T-helper 9 cell (primary cell): ENCODE results near the gene NFIA.

ENCODE experiments used
- DNase-seq: peaks from one replicate; pipeline ENCODE4 v3.0.0-alpha.2; 2020

The NFIA gene

GRCh38 chr1:61378494-61379180 lies 296.3 kb downstream of the NFIA start:
- DNase-seq = no peak

GRCh38 chr1:61379693-61380092 lies 297.3 kb downstream of the NFIA start:
- no peak for DNase-seq

DNA sequence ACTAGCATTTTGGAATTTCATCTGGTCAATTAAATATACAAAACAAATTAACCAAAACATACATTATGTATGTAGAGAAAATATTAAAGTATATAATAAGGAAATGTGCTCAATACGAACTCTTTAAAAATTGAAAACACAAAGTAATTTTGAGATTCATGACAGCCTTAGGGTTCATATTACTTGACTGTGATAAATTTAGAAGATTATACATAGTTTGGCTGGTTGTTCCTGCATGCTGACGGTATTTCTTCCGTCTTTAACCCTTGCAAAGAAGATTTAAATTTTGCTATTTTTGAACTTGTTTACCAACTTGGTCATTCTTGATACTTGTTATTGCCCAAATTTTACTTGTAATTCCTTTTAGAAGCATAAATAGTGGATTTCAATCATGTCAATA lies 298.2 kb downstream of the NFIA start:
- DNase-seq = no peak

DNA sequence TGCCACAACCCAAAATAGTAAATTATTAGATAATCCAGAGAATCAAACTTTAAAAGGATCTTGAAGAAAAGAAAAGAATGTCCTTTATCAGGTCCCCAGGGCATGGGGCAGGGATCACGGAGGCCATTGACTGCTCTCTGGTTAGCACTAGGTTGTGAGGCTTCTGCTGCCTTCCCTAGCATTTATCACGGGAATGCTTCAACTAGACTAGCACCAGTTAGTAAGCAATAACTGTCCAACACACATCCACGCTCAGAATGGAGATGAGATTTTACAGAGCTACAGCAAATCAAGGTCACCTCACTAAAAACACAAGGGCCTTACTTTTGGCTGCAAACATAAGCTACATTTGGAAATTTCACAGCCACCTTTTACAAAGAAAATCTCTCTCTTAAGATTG lies 304.0 kb downstream of the NFIA start:
- DNase-seq = no peak

DNA sequence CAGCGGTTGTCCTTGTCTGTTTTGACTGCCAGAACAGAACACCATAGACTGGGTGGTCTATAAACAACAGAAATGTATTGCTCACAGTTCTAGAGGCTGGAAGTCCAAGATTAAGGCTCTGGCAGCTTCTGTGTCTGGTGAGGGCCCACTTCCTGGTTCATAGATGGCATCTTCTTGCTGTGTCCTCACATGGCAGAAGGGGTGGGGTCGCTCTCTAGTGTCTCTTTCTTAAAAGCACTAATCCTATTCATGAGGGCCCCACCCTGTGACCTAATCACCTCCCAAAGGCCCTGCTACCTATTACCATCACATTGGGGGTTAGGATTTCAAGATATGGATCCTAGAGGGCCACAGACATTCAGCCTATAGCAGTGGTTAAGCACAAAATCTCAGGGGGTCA lies 304.4 kb downstream of the NFIA start:
- no peak for DNase-seq

DNA sequence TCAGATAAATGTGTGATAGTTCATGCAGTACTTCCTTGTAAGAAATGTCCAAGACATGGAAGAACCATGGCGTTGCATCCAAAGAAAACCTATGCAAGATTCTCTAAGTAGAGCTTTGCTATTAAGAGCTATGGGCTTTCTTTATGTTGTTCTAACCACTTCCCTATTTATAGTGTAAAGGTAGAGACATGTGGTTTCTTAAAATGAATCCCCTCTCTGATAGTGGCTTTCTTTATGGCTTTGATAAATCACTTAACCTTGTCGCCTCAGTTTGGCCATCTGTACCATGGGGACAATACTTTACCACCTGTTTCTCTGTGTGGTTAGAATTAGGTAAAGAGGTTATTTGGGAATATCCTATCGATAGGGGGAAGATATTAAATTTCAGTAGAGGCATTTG lies 305.5 kb downstream of the NFIA start:
- DNase-seq = no peak

GRCh38 chr1:61388566-61388965 lies 306.2 kb downstream of the NFIA start:
- DNase-seq = no peak

- no peak for DNase-seq
Observed at GRCh38 chr1:61389194-61389925, 307.0 kb downstream of the NFIA start.

DNA sequence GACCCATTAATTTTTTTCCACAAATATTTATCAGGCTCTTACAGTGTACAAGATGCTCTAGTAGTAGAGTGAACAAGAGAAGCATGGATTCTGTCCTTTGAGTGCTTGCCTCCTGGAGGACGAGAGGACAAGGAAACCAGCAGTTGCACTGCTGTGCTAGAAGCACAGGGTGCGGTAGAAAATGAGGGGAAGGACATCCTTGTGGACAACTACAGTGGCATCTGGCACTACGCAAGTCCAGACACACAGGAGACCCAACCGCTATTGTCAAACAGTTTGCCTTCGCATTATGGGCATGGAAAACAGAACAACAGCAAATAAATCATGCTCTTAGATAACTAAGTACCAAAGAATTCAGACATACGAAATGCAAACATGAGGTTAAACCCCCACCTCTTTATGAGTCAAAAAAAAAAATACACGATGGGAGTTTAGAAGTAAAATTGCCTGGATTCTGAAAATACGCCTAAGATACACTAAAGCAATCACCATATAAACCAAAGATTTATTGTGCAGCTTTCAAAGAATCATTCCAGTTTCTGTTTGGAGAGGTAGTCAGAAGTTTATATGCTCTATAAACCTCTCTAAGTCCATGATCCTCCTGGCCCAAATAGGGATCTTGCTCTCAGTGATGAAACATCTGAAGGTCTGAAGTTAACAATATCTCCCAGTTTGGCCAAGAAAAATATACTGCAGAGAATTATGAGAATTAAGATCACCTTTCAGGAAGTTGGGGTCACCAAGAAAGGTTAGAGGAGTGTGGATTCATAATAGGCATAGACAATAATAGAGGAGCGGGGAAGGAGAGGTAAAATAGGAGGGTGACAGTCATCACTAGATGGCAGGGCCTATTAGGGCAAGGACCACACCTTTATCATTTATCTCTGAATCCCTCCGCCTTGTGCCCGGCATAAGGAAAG lies 307.8 kb downstream of the NFIA start:
- no peak for DNase-seq

DNA sequence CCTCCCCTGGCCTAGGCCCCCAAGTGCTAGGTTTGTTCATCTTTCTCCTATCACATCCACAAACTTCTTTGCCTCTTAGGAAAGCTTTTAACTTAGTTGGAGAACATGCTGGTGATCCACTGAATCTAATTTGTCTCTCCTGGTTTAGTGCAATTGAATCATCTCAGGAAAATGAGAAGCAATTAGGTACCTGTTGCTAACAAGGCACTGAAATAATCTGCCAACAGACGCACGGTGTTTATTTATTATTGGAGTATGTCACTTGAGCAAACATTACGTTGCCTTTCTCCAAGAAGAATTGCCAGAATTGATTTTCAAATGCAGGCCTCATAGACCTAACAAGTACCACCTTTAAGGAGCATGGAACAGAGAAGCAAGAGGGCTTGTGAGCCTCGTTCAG lies 309.4 kb downstream of the NFIA start:
- DNase-seq = no peak

DNA sequence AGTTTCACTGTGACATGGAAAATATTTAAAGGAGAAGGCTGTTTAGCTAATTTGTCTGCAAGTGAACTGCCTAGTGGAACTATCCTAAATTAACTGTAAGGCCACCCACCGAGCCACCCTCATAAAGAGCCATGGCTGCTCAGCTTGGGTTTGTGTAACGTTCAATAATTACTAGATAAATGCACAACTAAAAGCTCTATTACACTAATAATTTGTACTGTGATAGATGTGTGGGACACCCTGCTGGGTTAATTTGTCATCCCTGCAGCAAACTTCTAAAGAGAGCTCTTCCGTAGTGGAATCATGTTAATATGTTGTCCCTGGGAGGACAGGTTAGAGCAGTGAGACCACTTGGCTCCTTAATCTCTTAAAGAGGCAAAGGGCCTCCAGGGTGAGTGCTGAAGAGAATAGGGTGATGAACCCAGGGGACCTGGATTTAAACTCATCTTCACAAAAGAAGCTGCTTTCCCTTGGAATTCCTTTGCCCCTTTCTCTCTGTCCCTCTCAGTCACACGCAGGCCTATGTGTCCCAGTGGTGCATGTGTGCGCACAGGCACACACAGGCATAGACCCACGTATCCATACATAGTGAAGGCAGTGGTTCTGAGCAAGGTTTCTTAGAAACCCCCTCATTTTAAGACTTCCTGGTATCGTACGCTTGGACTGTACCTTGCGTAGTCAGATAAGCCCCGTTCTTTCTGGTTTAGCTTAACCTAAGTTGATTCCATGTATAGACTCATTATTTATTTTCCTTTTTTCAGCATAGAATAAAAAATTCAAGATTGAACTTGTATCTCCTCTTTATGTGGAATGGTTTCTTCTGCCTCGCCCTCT lies 310.3 kb downstream of the NFIA start:
- DNase-seq = no peak

GRCh38 chr1:61393575-61393974 lies 311.2 kb downstream of the NFIA start:
- DNase-seq = no peak

GRCh38 chr1:61395146-61395800 lies 312.9 kb downstream of the NFIA start:
- DNase-seq = no peak

GRCh38 chr1:61397495-61397894 lies 315.1 kb downstream of the NFIA start:
- no peak for DNase-seq

DNA sequence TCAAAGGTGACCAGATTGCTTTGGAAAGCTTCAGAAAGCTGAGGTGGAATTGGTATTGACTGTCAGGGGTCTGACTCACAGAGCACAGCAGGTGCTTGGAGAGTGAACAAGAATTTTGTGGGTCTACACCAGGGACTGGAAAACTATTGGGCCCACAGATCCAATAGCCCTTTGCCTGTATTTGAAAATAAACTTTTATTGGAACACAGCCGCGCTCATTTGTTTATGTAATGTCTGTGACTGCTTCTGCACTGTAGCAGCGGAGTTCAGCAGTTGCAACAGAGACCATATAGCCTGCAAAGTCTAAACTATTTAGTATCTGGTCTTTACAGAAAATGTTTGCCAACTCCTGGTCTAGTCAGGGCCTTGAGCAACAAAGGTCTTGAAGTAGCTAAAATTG lies 315.6 kb downstream of the NFIA start:
- no peak for DNase-seq

DNA sequence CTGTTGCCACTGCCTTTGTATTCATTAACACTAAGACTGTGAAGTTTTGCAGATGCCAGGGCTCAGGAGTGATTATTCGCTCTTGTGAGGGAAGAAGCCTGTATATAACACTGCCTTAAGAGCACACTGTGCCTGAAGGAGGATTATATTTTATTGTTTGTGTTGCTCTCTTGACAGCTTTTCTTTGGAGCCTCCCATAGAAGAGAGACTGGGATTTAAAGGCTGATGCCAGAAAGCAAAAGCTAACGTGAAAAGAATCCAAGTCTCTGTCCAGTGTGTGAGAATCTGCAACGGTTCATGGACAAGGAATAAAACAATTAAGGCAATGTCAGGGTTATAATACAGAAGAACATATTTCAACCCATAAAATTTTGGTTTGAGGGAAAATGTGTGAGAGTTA lies 316.8 kb downstream of the NFIA start:
- DNase-seq = no peak

GRCh38 chr1:61400131-61400770 lies 317.9 kb downstream of the NFIA start:
- no peak for DNase-seq

GRCh38 chr1:61400997-61401396 lies 318.6 kb downstream of the NFIA start:
- DNase-seq = no peak

DNA sequence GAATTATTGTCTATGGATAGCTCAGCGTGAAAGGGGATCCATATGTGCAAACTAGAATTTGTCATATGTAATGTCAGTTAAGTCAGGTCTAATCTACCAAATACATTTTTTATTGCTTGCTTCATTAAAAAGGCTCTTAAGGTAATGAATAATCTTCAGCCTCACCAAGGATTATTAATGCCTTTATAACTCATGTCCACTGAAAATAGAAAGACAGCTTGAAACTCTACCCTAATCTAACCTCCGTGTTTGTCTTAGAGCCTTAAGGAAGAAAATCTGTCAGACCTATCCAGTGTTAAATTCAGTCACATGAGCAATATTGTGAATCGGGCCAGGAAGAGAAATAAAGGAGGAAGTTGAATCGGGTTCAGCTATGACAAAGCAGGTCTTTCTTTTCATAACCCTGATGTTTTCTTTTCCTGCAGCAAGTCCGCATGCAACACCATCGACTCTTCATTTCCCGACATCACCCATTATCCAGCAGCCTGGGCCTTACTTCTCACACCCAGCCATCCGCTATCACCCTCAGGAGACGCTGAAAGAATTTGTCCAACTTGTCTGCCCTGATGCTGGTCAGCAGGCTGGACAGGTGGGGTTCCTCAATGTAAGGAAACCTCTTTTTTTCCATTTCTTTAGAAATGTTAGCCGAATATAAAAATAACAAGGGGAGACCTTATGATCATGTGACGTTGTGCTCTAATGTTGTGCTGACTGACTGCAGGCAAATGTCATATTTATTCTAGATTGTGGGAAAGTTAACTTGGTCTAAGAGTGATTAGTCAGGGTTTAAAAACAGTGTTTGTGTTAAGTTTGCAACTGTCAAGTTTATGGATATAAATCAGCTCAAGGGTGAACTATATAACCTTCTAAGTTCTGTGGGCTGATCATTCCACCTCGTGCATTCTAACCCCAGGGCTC lies 321.6 kb downstream of the NFIA start:
- no peak for DNase-seq

GRCh38 chr1:61404597-61405376 lies 322.4 kb downstream of the NFIA start:
- DNase-seq = no peak
